Epidermal melanocyte (primary cell): Measurements from ENCODE around the gene NDUFS8.

Experiments
- DNase-seq: peaks from one replicate; pipeline ENCODE4 v3.0.0; 2011; ENCODE audit warnings: low spot score; ENCODE audit not compliant: insufficient read length

Gene NDUFS8

DNA sequence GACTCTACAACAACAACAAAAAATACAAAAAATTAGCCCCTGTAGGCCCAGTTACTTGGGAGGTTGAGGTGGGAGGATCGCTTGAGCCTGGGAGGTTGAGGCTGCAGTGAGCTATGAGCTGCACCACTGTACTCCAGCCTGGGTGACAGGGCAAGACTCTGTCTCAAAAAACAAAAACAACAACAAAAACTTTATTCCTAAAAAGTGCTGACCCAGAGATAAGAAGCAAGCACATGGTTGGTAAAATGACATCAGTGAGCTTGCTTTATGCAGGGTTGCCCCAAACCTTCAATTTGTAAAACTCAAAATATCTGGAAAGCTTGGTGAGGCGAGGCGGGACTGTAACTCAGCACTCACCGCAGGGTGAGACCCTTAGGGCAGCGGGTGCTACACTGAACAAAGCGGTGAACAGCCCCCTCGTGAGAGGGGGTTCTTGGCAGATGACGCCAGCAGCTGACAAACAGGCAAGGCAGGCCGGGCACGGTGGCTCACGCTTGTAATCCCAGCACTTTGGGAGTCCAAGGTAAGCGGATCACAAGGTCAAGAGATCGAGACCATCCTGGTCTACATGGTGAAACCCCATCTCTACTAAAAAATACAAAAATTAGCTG, 4.9 kb downstream of the NDUFS8 start:
- no peak for DNase-seq

DNA sequence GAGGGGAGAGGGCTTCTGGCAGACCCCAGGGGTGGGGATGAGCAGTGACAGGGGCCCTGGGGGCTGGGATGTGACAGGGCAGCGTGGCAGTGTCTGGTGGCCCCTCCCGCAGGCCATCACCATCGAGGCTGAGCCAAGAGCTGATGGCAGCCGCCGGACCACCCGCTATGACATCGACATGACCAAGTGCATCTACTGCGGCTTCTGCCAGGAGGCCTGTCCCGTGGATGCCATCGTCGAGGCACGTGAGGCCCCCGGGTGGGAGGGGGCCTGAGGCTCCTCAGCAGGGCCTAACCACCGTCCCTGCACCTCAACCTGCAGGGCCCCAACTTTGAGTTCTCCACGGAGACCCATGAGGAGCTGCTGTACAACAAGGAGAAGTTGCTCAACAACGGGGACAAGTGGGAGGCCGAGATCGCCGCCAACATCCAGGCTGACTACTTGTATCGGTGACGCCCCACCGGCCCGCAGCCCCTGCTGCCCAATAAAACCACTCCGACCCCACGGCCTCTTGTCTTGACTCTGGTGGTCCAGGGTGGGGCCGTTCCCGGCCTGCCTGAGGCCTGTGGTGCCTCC, 5.7 kb downstream of the NDUFS8 start:
- no peak for DNase-seq

DNA sequence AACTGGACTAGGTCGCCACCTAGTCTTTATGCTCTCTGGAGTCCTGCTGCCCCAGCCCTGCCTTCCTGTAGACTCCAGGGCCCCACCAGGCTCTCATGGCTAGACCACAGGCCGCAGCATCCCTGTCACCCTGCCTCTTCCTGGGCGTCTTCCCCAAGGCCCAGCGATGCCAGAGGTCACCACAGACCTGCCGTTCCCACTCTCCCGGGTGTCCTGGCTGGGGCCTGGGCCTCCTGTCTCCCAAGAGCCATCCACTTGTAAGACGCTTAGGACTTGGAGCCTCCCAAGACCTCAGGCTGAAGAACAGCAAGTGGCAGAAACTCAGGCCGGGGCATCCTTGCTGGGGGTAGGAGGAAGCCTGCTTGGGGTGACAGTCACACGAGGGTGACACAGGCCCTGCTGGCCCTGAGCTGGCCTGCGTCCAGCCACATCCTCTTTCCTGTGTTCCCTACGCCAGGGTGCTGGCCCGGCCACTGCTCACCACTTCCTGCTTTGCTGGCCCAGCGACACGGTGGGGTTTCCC, 6.3 kb downstream of the NDUFS8 start:
- no peak for DNase-seq

DNA sequence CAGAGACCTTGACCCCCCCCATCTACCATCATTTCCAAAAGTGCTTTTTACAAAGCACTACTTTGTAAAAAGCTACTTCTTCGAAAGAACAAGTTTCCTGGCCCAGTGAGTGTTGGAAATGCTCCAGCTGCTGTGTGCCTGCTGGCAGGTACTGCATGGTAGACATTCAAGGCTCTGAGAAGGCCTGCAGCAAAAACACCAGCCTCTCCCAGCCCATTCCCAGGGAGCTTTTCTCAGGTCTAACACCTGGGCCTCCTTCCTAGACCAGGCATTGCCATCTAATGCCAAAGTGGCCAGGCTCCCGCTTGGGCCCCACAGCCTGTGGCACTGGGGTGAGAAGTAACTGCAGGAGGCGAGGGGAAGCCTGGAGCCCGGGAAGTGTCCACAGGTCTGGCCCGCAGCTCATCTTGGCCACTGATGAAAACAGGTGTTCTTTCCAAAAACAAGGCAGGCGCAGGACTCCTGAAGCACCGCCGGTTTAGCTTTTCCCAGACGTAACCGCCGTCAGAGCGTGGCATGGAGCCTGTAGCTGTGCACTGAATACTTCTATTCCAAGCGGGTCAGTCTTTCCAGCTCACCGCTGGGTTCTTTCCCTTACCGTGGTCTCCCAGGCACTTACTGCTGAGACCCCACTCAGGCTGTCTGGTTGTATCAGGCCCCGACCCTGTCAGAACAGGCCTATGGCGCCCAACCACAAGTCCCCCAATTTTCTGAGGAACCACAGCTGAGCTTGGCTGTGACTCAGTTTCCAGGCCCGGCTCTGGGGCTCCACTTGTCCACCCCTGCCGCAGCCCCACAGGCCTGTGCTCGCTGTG, 7.1 kb downstream of the NDUFS8 start:
- DNase-seq: no peak

DNA sequence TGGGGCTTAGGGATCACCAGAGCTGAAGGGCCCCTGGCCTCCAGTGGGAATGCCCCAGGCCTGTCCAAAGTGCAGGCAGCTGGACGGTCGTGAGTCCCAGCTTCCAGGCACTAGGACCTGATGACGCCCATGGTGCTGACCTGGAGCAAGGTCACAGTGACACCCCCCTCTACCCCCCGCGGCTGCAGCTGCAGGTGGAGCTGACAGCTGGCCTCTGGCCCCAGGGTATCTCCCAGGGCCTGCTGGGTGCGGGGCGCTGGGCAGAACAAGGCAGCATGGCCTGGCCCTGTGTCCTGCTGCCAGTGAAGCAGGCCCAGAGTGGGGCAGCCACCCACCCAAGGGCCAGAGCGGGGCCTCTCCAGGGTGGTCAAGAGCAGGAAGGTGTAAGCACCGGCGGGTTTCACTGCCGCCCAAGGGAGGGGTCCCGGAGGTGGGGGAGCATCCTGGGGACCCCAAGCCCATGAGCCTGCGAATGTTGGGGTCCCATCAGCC, 7.8 kb downstream of the NDUFS8 start:
- DNase-seq: no peak

DNA sequence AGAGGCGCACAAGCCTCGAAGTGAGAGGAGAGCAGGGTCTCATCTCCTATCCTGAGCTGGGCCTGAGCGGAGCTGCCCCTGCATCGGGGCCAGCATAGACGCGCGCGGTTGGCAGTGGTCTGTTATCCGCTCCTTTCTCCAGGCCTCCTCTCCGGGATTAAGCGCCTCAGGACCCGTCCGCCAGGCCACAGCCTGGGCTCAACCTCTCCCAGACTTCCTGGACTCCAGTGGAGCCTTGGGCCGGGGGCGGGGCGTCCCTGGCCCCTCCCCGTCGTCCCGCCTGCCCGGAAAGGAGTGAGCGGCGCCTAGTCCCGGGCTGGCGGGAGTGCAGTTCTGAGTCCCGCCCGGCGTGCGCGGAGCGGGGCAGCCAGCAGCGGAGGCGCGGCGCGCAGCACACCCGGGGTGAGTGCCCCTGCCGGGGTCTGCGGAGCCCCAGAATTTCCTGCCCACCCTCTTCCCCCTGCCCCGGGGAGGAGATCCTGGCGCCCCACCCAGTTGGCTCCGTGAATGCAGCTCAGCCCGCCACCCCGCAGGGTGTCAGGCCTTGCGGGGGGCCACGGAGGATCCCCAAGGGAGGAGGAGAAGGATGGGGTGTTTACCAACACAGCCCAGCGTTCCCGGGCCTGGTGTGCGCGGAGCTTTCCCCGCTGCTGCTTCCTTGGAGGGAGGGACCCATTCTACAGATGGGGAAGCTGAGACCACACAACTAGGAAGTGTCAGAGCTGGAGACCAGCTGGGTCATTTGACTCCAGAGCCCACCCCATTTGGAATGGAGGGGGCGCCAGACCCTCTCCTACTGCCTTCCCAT, 8.4 kb downstream of the NDUFS8 start, which contains the start of gene TCIRG1:
TCIRG1 (plus strand) TSS at position 308 of the 808 bp plus-strand sequence. CDS start 2,247 bp downstream, outside the sequence.
- DNase-seq: peak; percentile 99

DNA sequence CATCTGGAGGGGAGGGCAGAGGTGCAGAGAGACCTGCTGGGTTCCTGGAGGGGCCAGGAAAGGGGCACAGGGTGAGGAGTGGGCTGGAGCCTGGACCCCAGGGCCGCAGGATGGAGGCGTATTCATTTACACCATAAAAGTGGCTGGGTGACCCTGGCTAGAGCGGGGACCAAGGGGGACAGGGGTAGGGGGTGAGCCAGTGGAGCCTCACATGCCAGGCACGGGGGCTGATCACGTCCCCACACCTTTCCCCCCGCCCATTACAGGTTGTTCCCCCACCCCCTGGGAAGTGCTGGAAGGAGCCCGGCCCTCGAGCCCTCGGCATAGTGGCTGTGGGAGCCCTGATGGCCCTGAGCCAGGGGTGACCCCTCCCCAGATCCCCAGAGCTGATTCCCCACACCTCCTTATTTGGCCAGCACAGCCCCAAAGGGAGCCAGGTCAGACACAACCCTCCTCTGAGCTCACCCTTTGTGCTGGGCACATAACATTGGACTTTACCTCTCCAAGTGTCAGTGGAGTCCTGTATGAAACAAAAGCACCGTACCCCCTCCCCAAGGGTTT, 9.1 kb downstream of the NDUFS8 start:
- no peak for DNase-seq

DNA sequence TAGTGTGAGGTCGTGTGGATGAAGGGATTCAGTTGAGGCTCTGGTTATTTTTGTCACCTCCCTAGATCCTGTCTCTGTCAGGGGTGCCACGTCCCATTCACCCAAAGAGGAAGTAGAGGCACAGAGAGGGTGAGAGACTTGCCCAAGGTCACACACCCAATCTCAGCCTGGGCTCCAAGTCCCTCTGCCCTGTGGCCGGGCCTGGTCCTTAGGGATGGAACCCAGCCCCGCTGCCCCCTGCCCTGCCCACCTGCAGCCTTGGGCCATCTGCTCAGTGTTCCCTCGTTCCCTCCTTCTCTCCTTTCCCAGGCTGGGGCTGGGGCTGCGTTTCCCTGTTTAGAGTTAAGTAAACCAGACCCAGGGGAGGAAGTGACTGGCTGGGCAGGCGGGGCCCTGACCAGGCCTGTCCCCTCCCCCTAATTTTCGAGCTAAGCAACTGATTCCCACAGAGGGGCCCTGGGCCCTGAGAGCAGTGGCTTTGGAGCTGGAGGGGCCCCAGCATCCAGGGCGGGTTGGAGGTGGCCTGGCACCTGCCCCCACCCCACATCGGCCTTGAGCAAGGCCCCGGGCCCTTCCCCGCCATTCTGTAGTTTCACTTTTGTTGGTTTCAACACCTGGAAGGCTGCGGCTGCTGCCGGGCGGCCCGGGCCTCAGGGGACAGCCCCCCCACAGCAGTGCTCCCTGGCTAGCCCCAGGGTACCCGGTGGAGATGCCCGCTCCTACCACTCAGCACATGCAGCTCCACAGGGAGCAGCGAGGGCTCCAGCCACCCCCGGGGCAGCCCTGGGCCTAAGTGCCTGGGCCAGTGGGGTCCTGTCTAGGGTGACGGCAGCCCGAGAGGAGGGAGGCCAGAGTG, 9.8 kb downstream of the NDUFS8 start:
- DNase-seq: no peak

DNA sequence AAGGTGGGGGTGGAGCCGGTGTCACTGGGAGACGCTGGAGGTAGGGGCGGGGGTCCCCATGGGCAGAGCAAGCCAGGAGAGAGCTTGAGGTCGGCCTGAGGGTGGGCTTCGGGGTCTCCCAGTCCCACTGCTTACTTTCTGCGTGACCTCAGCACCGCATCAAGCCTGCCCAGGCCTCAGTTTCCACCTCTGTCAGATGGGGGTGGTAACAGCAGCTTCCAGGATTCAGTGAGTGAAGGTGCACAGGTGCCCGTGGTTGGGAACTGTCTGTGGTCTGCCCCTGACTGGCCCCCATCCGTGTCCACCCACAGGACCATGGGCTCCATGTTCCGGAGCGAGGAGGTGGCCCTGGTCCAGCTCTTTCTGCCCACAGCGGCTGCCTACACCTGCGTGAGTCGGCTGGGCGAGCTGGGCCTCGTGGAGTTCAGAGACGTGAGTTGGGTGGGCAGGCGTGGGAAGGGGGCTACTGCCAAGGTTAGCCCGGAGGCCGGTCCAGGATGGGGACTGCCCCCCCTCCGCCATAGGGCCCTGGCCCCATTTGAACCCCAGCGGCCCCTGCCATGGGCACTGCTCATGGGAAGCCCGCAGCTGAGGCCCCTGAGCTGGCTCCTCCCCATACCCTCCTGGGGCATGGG, 10.6 kb downstream of the NDUFS8 start:
- no peak for DNase-seq

DNA sequence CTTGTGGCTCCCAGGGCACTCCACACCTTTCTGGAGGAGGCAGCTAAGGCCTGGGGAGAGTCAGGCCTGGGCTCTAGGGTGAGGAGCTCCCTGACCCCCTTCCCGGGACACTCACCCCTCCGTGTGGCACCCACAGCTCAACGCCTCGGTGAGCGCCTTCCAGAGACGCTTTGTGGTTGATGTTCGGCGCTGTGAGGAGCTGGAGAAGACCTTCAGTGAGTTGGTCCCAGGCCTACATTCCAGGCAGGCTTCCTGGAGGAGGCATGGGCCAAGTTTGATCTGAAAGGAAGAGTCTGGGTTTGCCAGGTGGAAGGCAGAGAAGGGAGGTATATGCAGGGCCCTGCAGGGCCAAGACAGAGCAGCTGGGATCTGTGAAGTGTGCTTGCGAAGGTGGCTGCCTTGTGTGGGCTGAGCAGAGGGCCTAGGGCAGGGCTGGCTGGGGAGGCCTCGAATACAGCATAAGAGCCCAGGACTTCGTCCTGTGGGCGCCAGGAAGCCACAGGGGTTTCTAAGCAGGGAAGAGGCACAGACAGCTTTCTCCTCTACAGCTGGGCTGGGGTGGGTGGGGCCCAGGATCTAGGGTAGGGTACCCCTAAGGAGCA, 11.2 kb downstream of the NDUFS8 start:
- no peak for DNase-seq

DNA sequence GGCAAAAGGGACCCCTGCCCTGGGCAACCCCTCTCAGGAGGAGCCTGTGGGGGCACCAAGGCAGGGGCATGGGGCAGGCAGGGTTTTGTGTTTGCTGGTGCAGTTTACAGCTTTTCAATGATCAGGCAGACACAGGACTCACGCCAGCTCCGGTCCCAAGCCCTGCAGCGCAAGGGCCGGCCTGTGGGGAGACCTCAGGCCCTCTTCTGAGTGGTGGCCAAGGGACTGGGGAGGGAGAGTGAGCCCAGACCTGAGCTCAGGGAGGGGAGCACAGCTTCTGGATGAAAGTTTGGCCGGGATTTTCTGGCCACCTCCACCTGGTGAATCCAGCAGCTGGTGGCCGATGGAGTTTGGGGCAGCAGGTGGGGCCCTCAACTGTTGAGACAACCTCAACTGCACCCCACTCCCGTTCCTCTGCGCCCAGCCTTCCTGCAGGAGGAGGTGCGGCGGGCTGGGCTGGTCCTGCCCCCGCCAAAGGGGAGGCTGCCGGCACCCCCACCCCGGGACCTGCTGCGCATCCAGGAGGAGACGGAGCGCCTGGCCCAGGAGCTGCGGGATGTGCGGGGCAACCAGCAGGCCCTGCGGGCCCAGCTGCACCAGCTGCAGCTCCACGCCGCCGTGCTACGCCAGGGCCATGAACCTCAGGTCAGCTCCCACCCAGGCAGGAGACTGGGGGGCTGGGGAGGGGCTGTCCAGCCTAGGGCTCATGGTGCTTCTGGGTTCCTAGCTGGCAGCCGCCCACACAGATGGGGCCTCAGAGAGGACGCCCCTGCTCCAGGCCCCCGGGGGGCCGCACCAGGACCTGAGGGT, 11.9 kb downstream of the NDUFS8 start:
- no peak for DNase-seq

DNA sequence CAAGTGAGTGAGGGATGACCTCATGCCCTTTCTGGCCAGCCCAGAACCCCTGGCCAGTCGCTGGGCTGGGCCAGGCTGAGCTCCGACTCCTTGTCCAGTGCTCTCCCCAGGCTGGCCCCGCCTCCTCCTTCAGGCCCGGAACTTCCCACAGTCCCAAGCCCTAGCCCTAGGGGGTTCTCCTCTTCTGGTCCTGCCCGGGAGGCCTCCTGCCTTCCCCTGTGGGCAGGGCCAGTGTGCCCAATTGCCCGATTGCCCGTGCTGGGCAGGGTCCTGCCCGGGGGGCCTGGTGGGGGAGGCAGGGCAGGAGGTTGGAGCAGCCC, 12.5 kb downstream of the NDUFS8 start:
- DNase-seq: no peak

DNA sequence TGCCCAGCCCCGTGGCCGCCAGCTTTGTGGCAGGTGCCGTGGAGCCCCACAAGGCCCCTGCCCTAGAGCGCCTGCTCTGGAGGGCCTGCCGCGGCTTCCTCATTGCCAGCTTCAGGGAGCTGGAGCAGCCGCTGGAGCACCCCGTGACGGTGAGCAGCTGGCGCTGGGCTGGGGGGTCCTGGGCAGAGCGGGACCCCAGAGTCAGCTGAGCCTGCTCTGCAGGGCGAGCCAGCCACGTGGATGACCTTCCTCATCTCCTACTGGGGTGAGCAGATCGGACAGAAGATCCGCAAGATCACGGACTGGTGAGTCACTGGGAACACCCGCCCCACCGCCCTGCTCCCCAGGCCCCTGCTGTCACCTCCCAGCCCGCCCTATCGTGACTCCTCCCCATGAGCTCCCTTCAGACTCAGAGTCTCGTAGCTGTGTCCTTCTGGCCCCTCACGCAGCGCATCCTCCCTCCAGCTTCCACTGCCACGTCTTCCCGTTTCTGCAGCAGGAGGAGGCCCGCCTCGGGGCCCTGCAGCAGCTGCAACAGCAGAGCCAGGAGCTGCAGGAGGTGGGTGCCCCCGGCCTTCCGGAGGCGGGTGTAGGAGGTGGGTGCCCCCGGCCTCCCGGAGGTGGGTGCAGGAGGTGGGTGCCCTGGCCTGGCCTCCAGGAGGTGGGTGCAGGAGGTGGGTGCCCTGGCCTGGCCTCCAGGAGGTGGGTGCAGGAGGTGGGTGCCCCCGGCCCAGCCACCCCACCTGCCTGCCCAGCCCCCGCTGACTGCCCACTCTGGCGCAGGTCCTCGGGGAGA, 13.1 kb downstream of the NDUFS8 start:
- peak; percentile 70 for DNase-seq

DNA sequence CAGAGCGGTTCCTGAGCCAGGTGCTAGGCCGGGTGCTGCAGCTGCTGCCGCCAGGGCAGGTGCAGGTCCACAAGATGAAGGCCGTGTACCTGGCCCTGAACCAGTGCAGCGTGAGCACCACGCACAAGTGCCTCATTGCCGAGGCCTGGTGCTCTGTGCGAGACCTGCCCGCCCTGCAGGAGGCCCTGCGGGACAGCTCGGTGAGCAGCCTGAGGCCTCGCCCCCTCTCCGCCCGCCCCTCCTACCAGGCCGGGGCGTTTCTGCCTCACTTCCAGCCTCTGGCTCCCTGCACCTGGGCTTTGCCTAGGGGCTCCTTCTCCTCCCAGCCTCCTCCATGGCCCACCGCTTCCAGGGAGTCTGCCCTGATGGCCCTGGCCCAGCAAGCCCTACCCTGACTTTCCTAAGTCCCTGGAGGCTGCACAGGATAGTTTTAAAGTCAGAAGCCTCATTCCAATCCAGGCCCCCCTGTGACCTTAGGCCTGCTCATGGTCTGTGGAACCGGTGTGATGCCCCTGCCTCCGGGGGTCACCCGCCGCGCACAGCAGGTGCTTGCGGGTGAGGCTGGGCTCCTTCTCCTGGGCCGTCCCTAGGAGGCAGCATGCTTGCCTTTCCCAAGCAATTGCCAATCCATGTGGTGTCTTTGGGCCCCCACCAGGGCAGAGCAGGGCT, 13.8 kb downstream of the NDUFS8 start:
- no peak for DNase-seq

DNA sequence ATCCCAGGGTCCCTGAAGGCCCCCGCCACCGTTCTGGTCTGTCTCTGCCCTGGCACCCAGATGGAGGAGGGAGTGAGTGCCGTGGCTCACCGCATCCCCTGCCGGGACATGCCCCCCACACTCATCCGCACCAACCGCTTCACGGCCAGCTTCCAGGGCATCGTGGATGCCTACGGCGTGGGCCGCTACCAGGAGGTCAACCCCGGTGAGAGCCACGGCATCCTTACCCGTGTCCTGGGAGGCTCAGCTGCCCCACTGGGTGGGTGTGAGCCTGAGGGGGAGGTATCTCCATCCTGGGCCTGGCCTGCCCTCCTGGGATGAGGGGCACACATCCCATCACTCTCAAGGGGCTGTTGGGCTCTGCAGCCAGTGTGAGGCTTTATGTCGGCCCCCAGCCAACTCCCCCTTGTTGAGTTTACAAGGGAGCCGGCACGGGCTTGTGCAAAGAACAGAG, 14.4 kb downstream of the NDUFS8 start:
- DNase-seq: no peak

DNA sequence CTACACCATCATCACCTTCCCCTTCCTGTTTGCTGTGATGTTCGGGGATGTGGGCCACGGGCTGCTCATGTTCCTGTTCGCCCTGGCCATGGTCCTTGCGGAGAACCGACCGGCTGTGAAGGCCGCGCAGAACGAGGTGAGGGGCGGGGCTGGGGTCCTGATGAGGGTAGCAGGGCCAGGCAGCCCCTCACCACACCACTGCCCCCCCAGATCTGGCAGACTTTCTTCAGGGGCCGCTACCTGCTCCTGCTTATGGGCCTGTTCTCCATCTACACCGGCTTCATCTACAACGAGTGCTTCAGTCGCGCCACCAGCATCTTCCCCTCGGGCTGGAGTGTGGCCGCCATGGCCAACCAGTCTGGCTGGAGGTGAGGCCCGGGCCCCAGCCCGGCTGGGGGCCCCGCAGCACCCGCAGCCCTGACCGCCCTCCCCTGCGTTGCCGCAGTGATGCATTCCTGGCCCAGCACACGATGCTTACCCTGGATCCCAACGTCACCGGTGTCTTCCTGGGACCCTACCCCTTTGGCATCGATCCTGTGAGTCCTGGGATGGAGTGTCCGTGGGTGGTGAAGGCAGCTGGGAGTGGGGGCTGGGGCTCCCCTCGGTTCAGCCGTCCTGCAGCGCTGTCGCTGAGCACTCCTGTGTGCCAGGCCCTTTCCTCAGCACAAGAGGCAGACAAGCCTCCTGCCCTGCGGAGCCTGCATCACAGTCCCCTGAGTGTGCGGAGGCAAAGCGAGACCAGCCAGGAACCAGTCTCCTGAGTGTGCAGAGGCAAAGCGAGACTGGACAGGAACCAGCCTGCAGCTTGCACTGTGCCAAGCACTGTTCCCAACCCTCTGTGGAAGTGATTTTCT, 17.2 kb downstream of the NDUFS8 start:
- DNase-seq: no peak
